Subcutaneous adipose tissue (tissue), 4 donors: ENCODE data around the gene ATP1A4. TPM values are rescaled to one million over a fixed set of nuclear protein-coding genes. Genes with fewer than 3 reads are reported as not detected.

Experiments
- total RNA-seq, 4 donors: library from RNA; depleted of rRNA; stranded (reverse); fragments of >200 nt; gene quantifications; one replicate each; pipeline ENCODE4 v1.1.0, GENCODE V29; 2016
- TF ChIP-seq, protein P1 (sequence below): fragments of 450-650 bp; IDR thresholded peaks from one replicate; pipeline ENCODE4 v1.5.1; 2016; ENCODE audit warnings: low read depth, mild to moderate bottlenecking, control low read depth, antibody characterized with exemption, moderate library complexity

Gene ATP1A4
- total RNA-seq, 4 donors from 2014 or later = 0.22 TPM; not detected in 3

DNA sequence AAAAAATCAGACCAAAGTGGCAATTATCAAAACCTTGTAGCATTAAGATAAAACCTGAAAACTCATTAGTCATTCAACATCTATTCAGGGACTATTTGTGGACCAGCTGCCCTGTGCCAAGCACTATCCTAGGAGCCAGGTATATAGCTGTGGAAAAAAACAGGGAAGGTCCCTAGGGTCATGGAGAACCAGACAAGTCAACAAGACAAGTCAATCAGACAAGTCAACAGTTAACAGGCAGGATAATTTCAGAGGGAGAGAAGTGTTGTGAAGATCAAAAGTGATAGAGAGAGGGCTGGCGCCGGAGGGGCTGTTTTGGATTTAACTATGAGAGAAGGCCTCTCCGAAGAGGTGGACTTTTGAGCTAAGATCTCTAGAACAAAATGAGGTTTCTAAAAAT is 3.3 kb upstream of the ATP1A4 start:
- TF ChIP-seq, protein P1, sequence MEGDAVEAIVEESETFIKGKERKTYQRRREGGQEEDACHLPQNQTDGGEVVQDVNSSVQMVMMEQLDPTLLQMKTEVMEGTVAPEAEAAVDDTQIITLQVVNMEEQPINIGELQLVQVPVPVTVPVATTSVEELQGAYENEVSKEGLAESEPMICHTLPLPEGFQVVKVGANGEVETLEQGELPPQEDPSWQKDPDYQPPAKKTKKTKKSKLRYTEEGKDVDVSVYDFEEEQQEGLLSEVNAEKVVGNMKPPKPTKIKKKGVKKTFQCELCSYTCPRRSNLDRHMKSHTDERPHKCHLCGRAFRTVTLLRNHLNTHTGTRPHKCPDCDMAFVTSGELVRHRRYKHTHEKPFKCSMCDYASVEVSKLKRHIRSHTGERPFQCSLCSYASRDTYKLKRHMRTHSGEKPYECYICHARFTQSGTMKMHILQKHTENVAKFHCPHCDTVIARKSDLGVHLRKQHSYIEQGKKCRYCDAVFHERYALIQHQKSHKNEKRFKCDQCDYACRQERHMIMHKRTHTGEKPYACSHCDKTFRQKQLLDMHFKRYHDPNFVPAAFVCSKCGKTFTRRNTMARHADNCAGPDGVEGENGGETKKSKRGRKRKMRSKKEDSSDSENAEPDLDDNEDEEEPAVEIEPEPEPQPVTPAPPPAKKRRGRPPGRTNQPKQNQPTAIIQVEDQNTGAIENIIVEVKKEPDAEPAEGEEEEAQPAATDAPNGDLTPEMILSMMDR = no peak

DNA sequence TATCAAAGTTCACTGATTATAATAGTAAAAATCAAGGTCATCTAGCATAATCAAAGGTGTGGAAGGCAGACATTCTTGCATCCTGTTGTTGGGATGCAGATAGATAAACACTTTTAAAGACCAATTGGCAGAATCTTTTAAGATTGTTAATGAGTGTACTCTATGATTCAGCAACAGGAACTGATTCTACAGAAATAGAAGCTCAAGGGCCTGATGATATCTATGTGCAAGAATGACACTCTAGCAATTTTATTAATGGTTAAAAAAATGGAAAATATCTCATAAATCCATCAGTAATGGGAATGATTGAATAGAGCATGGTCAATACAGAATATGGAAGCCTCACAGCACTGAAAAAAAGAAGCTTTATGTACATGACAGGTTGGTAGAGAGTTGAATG is 2.2 kb upstream of the ATP1A4 start:
- TF ChIP-seq, protein P1 = no peak

DNA sequence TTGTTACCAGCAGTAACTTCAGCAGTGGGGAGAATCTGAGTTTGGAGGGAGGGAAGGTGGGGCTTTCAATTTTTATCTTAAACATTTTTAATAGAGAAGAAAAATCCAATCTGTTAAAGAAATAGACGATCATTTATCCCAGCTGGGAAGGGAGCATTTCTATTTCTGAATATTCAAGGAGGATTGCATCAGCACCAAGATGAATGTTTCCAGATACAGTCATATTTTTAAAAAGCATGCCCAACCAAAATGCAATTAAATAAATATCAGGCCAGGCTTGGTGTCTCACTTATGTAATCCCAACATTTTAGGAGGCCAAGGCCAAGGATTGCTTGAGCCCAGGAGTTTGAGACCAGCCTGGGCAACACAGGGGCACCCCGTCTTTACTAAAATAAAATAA is 1.7 kb upstream of the ATP1A4 start:
- TF ChIP-seq, protein P1 = no peak

GRCh38 chr1:160154790-160155189 is 3.4 kb downstream of the ATP1A4 start:
- TF ChIP-seq, protein P1 = no peak

DNA sequence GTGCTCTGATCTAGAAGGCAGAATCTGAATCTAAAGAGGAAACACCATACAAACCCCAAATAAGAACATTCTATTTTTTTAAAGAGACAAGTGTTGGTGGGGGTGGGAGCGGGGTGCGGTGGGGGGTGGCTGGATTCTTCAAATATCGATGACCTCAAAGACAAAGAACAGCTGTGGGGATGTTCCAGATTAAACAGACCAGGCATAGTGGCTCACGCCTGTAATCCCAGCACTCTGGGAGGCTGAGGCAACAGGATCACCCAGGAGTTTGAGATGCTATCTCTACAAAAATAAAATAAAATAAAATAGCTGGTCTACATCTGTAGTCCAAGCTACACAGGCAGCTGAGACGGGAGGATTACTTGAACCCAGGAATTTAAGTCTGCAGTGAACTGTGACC is 5.0 kb downstream of the ATP1A4 start:
- TF ChIP-seq, protein P1 = no peak

DNA sequence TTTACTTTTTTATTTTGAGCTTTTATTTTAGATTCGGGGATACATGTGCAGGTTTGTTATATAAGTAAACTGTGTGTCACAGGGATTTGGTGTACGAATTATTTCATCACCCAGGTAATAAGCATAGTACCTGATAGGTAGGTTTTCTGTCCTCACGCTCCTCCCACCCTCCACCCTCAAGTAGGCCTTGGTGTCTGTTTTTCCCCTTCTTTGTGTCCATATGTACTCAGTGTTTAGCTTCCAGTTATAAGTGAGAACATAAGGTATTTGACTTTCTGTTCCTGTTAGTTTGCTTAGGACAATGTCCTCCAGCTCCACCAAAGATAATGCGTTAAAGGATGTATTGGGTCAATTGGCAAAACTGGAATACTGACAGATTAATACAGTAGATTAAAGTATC is 5.8 kb downstream of the ATP1A4 start:
- TF ChIP-seq, protein P1 = no peak

GRCh38 chr1:160158031-160158430 is 6.6 kb downstream of the ATP1A4 start:
- TF ChIP-seq, protein P1 = no peak

DNA sequence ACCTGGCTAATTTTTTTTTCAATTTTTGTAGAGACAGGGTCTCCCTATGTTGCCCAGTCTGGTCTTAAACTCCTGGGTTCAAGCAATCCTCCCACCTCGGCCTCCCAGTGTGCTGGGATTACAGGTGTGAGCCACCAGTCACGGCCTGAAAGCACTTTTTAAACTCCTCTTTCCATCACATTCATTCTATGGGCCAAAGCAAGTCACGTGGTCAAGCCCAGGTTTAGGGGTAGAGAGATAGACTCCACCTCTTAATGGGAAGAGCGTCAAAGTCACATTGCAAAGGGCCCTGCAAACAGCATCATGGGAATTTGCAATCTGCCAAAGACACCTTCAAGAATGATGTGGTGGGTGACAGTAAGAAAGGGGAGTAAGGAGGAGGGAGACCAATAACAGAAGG is 7.1 kb downstream of the ATP1A4 start:
- TF ChIP-seq, protein P1 = no peak
